Heart left ventricle (tissue), 13 donors: ENCODE results near the gene TTBK1.

Source experiments
- POLR2A ChIP-seq, 2 donors: fragments of 450-650 bp; IDR thresholded peaks; one replicate each; pipeline ENCODE4 v1.6.1; 2017; ENCODE audit warnings: antibody characterized with exemption in 2 of 2, mild to moderate bottlenecking in 2 of 2, moderate library complexity in 2 of 2
- TF ChIP-seq, protein P1 (sequence below), 12 donors: fragments of 200-600 bp; sonication (generic) in 4 of 12; IDR thresholded peaks; one replicate each; pipeline versions ENCODE4 v1.5.0 to v1.8.0; 2018 to 2022; ENCODE audit warnings: antibody characterized with exemption in 12 of 12, mild to moderate bottlenecking in 5 of 12
- donor health status: ischemic (EF 13 %, LVEDD 7.1; RV severe dilation, severe dysfunction).
- donor health status: DM: no; HTN: yes; CAD: no.
- donor health status: DM: no; HTN: no; CAD: no.
- donor health status: ischemic (EF 25% LVEDD 6.9; RV normal size, moderate dysfunction).
- donor health status: ischemic (EF 25% LVEDD 5.7; RV mildly dilated, moderate dysfunction).
- donor health status: ischemic (EF 35%, LVEDD 5.7; RV mildly dilated, moderate dysfunction).
- donor health status: nonischemic (EF 11% LVEDD 7.7; RV severe dilation, severe dysfunction).
- donor health status: DM: yes; HTN: yes; CAD: no.
- donor health status: PGD.
- donor health status: ischemic (EF 29% LVEDD 5.4; RV normal size, mild dysfunction).
- donor health status: nonischemic (EF 23%, LVEDD 6.1; RV moderate dilation, normal function).

DNA sequence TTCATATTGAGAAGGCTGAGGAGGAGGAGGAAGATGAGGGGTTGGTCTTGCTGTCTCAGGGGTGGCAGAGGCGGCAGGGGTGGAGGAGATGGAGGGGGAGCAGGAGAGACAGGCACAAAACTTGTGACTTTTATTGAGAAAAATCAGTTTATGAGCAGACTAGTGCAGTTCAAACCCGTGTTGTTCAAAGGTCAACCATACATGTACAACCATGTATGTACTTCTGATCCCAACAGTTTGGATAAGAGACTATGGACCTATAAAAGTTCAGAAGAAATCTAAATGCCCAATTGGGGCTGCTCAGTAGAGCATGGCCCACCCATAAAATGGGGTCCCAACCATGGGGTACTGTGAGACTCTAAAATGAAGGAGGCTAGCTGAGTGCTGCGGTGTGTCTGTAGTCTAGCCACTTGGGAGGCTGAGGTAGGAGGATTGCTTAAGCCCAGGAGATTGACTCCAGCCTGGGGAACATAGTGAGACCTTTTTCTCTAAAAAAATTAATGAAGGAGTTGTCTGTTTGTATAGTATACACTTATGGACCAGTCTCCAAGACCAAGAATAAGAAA lies 47.1 kb downstream of the TTBK1 start:
- no peak for TF ChIP-seq POLR2A (IDR thresholded peaks at IDR 0.05)
- TF ChIP-seq, protein P1, sequence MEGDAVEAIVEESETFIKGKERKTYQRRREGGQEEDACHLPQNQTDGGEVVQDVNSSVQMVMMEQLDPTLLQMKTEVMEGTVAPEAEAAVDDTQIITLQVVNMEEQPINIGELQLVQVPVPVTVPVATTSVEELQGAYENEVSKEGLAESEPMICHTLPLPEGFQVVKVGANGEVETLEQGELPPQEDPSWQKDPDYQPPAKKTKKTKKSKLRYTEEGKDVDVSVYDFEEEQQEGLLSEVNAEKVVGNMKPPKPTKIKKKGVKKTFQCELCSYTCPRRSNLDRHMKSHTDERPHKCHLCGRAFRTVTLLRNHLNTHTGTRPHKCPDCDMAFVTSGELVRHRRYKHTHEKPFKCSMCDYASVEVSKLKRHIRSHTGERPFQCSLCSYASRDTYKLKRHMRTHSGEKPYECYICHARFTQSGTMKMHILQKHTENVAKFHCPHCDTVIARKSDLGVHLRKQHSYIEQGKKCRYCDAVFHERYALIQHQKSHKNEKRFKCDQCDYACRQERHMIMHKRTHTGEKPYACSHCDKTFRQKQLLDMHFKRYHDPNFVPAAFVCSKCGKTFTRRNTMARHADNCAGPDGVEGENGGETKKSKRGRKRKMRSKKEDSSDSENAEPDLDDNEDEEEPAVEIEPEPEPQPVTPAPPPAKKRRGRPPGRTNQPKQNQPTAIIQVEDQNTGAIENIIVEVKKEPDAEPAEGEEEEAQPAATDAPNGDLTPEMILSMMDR (IDR thresholded peaks at IDR 0.05), result no peak
